HEK293 (cell line): ENCODE data around the gene KLRC3.
"Not testable (repeated sequence)": the region's sequence is repeated elsewhere in the genome, so short reads cannot be mapped to it uniquely, and the experiment has no call there.

Experiments
- CTCF ChIA-PET: fragments of 350-600 bp; formaldehyde crosslinking; extraction: SDS; loops from one replicate; lab custom pipeline; 2021; ENCODE audit warnings: antibody characterized with exemption; lab: Yijun Ruan, JAX
- POLR2A ChIA-PET: fragments of 300-600 bp; formaldehyde crosslinking; extraction: SDS; loops from one replicate; lab custom pipeline; 2020; ENCODE audit warnings: antibody characterized with exemption, inconsistent platforms; lab: Yijun Ruan, JAX
- H3K27ac ChIP-seq: fragments of 200-500 bp; sonication (Bioruptor generic); 2 replicates; pipeline ENCODE4 v1.5.1; 2014; ENCODE audit warnings: low read depth, low read length, control low read depth, inconsistent platforms; ENCODE audit errors: extremely low read depth
- H3K36me3 ChIP-seq, 2 experiments: fragments of 200-500 bp in 1 of 2; sonication (Bioruptor generic) in 1 of 2; 1 replicate in 1 of 2; 2 replicates in 1 of 2; pipeline ENCODE4 v1.5.1; 2014 to 2017; ENCODE audit warnings: inconsistent platforms in 2 of 2, low read length in 2 of 2; ENCODE audit not compliant: control insufficient read depth in 2 of 2, insufficient read depth in 1 of 2
- H3K4me1 ChIP-seq: fragments of 200-500 bp; sonication (Bioruptor generic); 2 replicates; pipeline ENCODE4 v1.5.1; 2014; ENCODE audit warnings: mild to moderate bottlenecking, low read length, inconsistent platforms; ENCODE audit not compliant: control insufficient read depth, insufficient read depth
- H3K4me3 ChIP-seq: 2 replicates; pipeline ENCODE4 v1.5.1; 2011; ENCODE audit warnings: low read depth, mild to moderate bottlenecking, control low read depth, low read length, moderate library complexity
- H3K9me3 ChIP-seq: fragments of 200-500 bp; sonication (Bioruptor generic); 2 replicates; pipeline ENCODE4 v1.5.1; 2014; ENCODE audit warnings: low read depth, low read length, inconsistent platforms; ENCODE audit not compliant: control insufficient read depth, insufficient read depth
- GLIS1 ChIP-seq: fragments of 450-650 bp; formaldehyde crosslinking; IDR thresholded peaks from 2 replicates; pipeline ENCODE4 v1.5.1; 2016; ENCODE audit warnings: missing biosample characterization, missing genetic modification characterization
- IKZF3 ChIP-seq: fragments of 450-650 bp; IDR thresholded peaks from 2 replicates; pipeline ENCODE4 v1.5.0; 2018; ENCODE audit warnings: missing biosample characterization, mild to moderate bottlenecking, missing genetic modification characterization, moderate library complexity
- PRDM4 ChIP-seq: fragments of 450-650 bp; formaldehyde crosslinking; IDR thresholded peaks from 2 replicates; pipeline ENCODE4 v1.5.1; 2017; ENCODE audit warnings: missing biosample characterization, missing genetic modification characterization
- SALL2 ChIP-seq: fragments of 450-650 bp; formaldehyde crosslinking; IDR thresholded peaks from 2 replicates; pipeline ENCODE4 v1.5.0; 2017; ENCODE audit warnings: missing biosample characterization, mild to moderate bottlenecking, missing genetic modification characterization, borderline replicate concordance
- WT1 ChIP-seq: fragments of 450-650 bp; formaldehyde crosslinking; IDR thresholded peaks from 2 replicates; pipeline ENCODE4 v1.5.1; 2016; ENCODE audit warnings: missing biosample characterization, missing genetic modification characterization
- ZBTB17 ChIP-seq: fragments of 450-650 bp; formaldehyde crosslinking; IDR thresholded peaks from 2 replicates; pipeline ENCODE4 v1.5.1; 2016; ENCODE audit warnings: missing biosample characterization, missing genetic modification characterization
- ZBTB21 ChIP-seq: fragments of 450-650 bp; formaldehyde crosslinking; IDR thresholded peaks from 2 replicates; pipeline ENCODE4 v1.5.1; 2017; ENCODE audit warnings: missing biosample characterization, missing genetic modification characterization
- ZFHX2 ChIP-seq: fragments of 450-650 bp; formaldehyde crosslinking; conservative IDR thresholded peaks from 2 replicates; pipeline ENCODE4 v1.5.1; 2016; ENCODE audit warnings: missing biosample characterization, missing genetic modification characterization
- ZFP41 ChIP-seq: fragments of 450-650 bp; formaldehyde crosslinking; IDR thresholded peaks from 2 replicates; pipeline ENCODE4 v1.5.1; 2016; ENCODE audit warnings: missing biosample characterization, missing genetic modification characterization, borderline replicate concordance
- ZNF146 ChIP-seq: fragments of 450-650 bp; formaldehyde crosslinking; IDR thresholded peaks from 2 replicates; pipeline ENCODE4 v1.5.1; 2016; ENCODE audit warnings: missing biosample characterization, missing genetic modification characterization
- ZNF19 ChIP-seq: fragments of 450-650 bp; formaldehyde crosslinking; IDR thresholded peaks from 2 replicates; pipeline ENCODE4; 2016; ENCODE audit warnings: missing biosample characterization, missing genetic modification characterization, low read depth
- ZNF292 ChIP-seq: fragments of 450-650 bp; formaldehyde crosslinking; IDR thresholded peaks from 2 replicates; pipeline ENCODE4 v1.5.1; 2016; ENCODE audit warnings: low read depth, missing biosample characterization, missing genetic modification characterization, borderline replicate concordance
- ZNF341 ChIP-seq: fragments of 450-650 bp; formaldehyde crosslinking; IDR thresholded peaks from 2 replicates; pipeline ENCODE4; 2016; ENCODE audit warnings: low read depth, missing biosample characterization, missing genetic modification characterization
- ZNF37A ChIP-seq: fragments of 450-650 bp; IDR thresholded peaks from 2 replicates; pipeline ENCODE4 v1.5.1; 2018; ENCODE audit warnings: missing biosample characterization, missing genetic modification characterization
- ZNF391 ChIP-seq: fragments of 450-650 bp; formaldehyde crosslinking; IDR thresholded peaks from 2 replicates; pipeline ENCODE4 v1.5.1; 2016; ENCODE audit warnings: low read depth, missing biosample characterization, missing genetic modification characterization, borderline replicate concordance
- ZNF426 ChIP-seq: fragments of 450-650 bp; formaldehyde crosslinking; IDR thresholded peaks from 2 replicates; pipeline ENCODE4 v1.5.1; 2017; ENCODE audit warnings: missing biosample characterization, missing genetic modification characterization, mild to moderate bottlenecking, inconsistent platforms, moderate library complexity
- ZNF560 ChIP-seq: fragments of 450-650 bp; formaldehyde crosslinking; IDR thresholded peaks from 2 replicates; pipeline ENCODE4 v1.5.1; 2017; ENCODE audit warnings: missing biosample characterization, missing genetic modification characterization, borderline replicate concordance
- ZNF600 ChIP-seq: fragments of 450-650 bp; formaldehyde crosslinking; IDR thresholded peaks from 2 replicates; pipeline ENCODE4 v1.5.1; 2016; ENCODE audit warnings: missing biosample characterization, missing genetic modification characterization
- ZNF626 ChIP-seq: fragments of 450-650 bp; sonication (Bioruptor Pico); formaldehyde crosslinking; IDR thresholded peaks from 2 replicates; pipeline ENCODE4 v1.5.1; 2018; ENCODE audit warnings: missing biosample characterization, missing genetic modification characterization, inconsistent platforms
- ZNF830 ChIP-seq: fragments of 450-650 bp; IDR thresholded peaks from 2 replicates; pipeline ENCODE4 v1.5.0; 2018; ENCODE audit warnings: missing biosample characterization, missing genetic modification characterization, low read depth, mild to moderate bottlenecking, moderate library complexity
- TF ChIP-seq, protein P1 (sequence below): sonication (generic); formaldehyde crosslinking; IDR thresholded peaks from 2 replicates; pipeline ENCODE4 v1.8.1; 2022; ENCODE audit warnings: mild to moderate bottlenecking, moderate library complexity, missing genetic modification reagents
- TF ChIP-seq, protein P2 (sequence below): fragments of 450-650 bp; formaldehyde crosslinking; IDR thresholded peaks from 2 replicates; pipeline ENCODE4 v1.5.1; 2017; ENCODE audit warnings: missing biosample characterization, missing genetic modification characterization
- TF ChIP-seq, protein P3 (sequence below): fragments of 450-650 bp; formaldehyde crosslinking; IDR thresholded peaks from 2 replicates; pipeline ENCODE4 v1.5.1; 2016; ENCODE audit warnings: missing biosample characterization, missing genetic modification characterization
- TF ChIP-seq, protein P4 (sequence below): fragments of 450-650 bp; formaldehyde crosslinking; IDR thresholded peaks from 2 replicates; pipeline ENCODE4 v1.5.1; 2016; ENCODE audit warnings: missing biosample characterization, missing genetic modification characterization

Gene KLRC3

GRCh38 chr12:10453156-10453555 lies 32.8 kb upstream of the KLRC3 start, which contains the start of gene KLRC1:
Gene KLRC1 (minus strand): TSS chr12:10453377. CDS start chr12:10451156, 2,221 bp downstream.
- POLR2A ChIA-PET = no interaction called here
- H3K4me1 ChIP-seq = no peaks in the 10 kb centered on the region

GRCh38 chr12:10448236-10448635 lies 27.8 kb upstream of the KLRC3 start:
- no peaks in the 10 kb centered on the region for H3K4me1 ChIP-seq
- no peaks in the 10 kb centered on the region for H3K36me3 ChIP-seq
- no peak overlapping the region for H3K4me3 ChIP-seq
- no peak overlapping the region for H3K27ac ChIP-seq
- H3K9me3 ChIP-seq = no peaks in the 10 kb centered on the region
- TF ChIP-seq ZNF391 (tag by site-specific recombination) = no peak
- no peak for TF ChIP-seq ZNF37A (tag by site-specific recombination)
- TF ChIP-seq ZBTB21 = no peak
- TF ChIP-seq ZNF626 (tag by site-specific recombination) = no peak
- TF ChIP-seq IKZF3 (tag by site-specific recombination) = no peak
- TF ChIP-seq ZBTB17 = no peak
- TF ChIP-seq, protein P1, sequence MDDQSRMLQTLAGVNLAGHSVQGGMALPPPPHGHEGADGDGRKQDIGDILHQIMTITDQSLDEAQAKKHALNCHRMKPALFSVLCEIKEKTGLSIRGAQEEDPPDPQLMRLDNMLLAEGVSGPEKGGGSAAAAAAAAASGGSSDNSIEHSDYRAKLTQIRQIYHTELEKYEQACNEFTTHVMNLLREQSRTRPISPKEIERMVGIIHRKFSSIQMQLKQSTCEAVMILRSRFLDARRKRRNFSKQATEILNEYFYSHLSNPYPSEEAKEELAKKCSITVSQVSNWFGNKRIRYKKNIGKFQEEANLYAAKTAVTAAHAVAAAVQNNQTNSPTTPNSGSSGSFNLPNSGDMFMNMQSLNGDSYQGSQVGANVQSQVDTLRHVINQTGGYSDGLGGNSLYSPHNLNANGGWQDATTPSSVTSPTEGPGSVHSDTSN (CRISPR knock-in tag) = no peak
- TF ChIP-seq ZNF600 (tag by site-specific recombination) = no peak
- TF ChIP-seq ZNF341 (tag by site-specific recombination) = no peak
- TF ChIP-seq WT1 = no peak
- TF ChIP-seq ZNF146 (tag by site-specific recombination) = no peak
- TF ChIP-seq ZNF19 (tag by site-specific recombination) = no peak
- no peak for TF ChIP-seq GLIS1
- TF ChIP-seq, protein P2, sequence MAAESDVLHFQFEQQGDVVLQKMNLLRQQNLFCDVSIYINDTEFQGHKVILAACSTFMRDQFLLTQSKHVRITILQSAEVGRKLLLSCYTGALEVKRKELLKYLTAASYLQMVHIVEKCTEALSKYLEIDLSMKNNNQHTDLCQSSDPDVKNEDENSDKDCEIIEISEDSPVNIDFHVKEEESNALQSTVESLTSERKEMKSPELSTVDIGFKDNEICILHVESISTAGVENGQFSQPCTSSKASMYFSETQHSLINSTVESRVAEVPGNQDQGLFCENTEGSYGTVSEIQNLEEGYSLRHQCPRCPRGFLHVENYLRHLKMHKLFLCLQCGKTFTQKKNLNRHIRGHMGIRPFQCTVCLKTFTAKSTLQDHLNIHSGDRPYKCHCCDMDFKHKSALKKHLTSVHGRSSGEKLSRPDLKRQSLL (tag by site-specific recombination) = no peak
- TF ChIP-seq, protein P3, sequence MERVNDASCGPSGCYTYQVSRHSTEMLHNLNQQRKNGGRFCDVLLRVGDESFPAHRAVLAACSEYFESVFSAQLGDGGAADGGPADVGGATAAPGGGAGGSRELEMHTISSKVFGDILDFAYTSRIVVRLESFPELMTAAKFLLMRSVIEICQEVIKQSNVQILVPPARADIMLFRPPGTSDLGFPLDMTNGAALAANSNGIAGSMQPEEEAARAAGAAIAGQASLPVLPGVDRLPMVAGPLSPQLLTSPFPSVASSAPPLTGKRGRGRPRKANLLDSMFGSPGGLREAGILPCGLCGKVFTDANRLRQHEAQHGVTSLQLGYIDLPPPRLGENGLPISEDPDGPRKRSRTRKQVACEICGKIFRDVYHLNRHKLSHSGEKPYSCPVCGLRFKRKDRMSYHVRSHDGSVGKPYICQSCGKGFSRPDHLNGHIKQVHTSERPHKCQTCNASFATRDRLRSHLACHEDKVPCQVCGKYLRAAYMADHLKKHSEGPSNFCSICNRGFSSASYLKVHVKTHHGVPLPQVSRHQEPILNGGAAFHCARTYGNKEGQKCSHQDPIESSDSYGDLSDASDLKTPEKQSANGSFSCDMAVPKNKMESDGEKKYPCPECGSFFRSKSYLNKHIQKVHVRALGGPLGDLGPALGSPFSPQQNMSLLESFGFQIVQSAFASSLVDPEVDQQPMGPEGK (tag by site-specific recombination) = no peak
- TF ChIP-seq ZFP41 (tag by site-specific recombination) = no peak
- TF ChIP-seq SALL2 = no peak
- no peak for TF ChIP-seq ZNF830 (tag by site-specific recombination)
- TF ChIP-seq, protein P4, sequence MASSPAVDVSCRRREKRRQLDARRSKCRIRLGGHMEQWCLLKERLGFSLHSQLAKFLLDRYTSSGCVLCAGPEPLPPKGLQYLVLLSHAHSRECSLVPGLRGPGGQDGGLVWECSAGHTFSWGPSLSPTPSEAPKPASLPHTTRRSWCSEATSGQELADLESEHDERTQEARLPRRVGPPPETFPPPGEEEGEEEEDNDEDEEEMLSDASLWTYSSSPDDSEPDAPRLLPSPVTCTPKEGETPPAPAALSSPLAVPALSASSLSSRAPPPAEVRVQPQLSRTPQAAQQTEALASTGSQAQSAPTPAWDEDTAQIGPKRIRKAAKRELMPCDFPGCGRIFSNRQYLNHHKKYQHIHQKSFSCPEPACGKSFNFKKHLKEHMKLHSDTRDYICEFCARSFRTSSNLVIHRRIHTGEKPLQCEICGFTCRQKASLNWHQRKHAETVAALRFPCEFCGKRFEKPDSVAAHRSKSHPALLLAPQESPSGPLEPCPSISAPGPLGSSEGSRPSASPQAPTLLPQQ (tag by site-specific recombination) = no peak
- no peak for TF ChIP-seq ZNF560
- ChIA-PET POLR2A (no interaction called here), CTCF (interaction anchor here (0.6 kb wide), 1 partner anchor 104 kb away, joined by 5 read pairs; no protein-coding TSS in a partner anchor)

More at GRCh38 chr12:10453156-10453555, 32.8 kb upstream of the KLRC3 start, which contains the start of gene KLRC1:
- CTCF ChIA-PET = no interaction called here
- Histone ChIP-seq H3K4me3 (no peak within 1 kb of the TSS), H3K27ac (no peak within 1 kb of the TSS), H3K9me3 (no peaks in the 10 kb centered on the region), H3K36me3 (no peaks in the 10 kb centered on the region)
- TF ChIP-seq ZNF426 (tag by site-specific recombination) (no peak), ZNF292 (no peak), PRDM4 (no peak), ZFHX2 (no peak)

- H3K9me3 ChIP-seq, POLR2A ChIA-PET, H3K27ac ChIP-seq, H3K36me3 ChIP-seq, CTCF ChIA-PET, H3K4me3 ChIP-seq, H3K4me1 ChIP-seq: not testable (repeated sequence)
Observed at GRCh38 chr12:10446052-10446451, 25.7 kb upstream of the KLRC3 start.
